ENCODE data around the gene SNX30.

- TF ChIP-seq CTCF (IDR thresholded peaks at IDR 0.05) = no peak
- no peak for TF ChIP-seq POLR2A (IDR thresholded peaks at IDR 0.05)
Observed at GRCh38 chr9:112846528-112847488, 96.2 kb downstream of the SNX30 start.

Data from sigmoid colon (tissue), 3 donors.